ENCODE results near the gene ZSCAN5A.
"Not testable (repeated sequence)": the region's sequence is repeated elsewhere in the genome, so short reads cannot be mapped to it uniquely, and the experiment has no call there.

The ZSCAN5A gene

GRCh38 chr19:56193981-56194640, 120.5 kb downstream of the ZSCAN5A start:
- Histone ChIP-seq H3K4me3 (ENCODE audit: low read length) (no peak overlapping the region), H3K4me1 (ENCODE audit: control insufficient read depth, low read depth, low read length) (no peaks in the 10 kb centered on the region), H3K36me3 (ENCODE audit: control insufficient read depth, low read depth, low read length) (no peaks in the 10 kb centered on the region), H3K9me3 (ENCODE audit: control insufficient read depth, low read depth, low read length) (no peaks in the 10 kb centered on the region), H3K27ac (ENCODE audit: low read length) (no peak overlapping the region), H3K9ac (ENCODE audit: low read length) (no peak overlapping the region), H3K27me3 (ENCODE audit: control insufficient read depth, insufficient read depth, low read length) (no peaks in the 10 kb centered on the region)

GRCh38 chr19:56191711-56192110, 122.9 kb downstream of the ZSCAN5A start:
- no peak overlapping the region for H3K4me3 ChIP-seq (ENCODE audit: low read length)
- H3K36me3 ChIP-seq (ENCODE audit: control insufficient read depth, low read depth, low read length): no peaks in the 10 kb centered on the region
- H3K27ac ChIP-seq (ENCODE audit: low read length): no peak overlapping the region
- H3K27me3 ChIP-seq (ENCODE audit: control insufficient read depth, insufficient read depth, low read length): no peaks in the 10 kb centered on the region
- no peak overlapping the region for H3K9ac ChIP-seq (ENCODE audit: low read length)
- no peaks in the 10 kb centered on the region for H3K4me1 ChIP-seq (ENCODE audit: control insufficient read depth, low read depth, low read length)
- no peaks in the 10 kb centered on the region for H3K9me3 ChIP-seq (ENCODE audit: control insufficient read depth, low read depth, low read length)

DNA sequence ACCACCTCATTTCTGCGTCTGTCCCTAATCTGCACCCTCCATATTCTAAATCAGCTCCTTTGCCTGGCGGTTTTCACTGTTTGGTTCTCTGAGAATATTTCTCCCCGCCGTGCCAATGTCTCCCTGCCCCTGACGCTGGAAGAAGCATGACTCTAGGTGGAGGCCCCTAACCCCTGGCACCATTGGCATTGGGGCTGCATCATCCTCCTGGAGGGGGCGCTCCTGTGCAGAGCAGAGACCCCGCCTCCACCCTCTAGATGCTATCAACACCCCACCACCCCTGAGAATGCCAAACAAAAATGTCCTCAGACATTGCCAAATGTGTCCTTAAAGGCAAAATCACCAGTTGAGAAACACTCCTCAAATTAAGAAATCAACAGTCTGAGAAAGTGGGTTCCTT, 123.5 kb downstream of the ZSCAN5A start:
- no peaks in the 10 kb centered on the region for H3K4me1 ChIP-seq (ENCODE audit: control insufficient read depth, low read depth, low read length)
- no peak overlapping the region for H3K4me3 ChIP-seq (ENCODE audit: low read length)
- no peak overlapping the region for H3K9ac ChIP-seq (ENCODE audit: low read length)
- H3K27me3 ChIP-seq (ENCODE audit: control insufficient read depth, insufficient read depth, low read length): no peaks in the 10 kb centered on the region
- no peaks in the 10 kb centered on the region for H3K36me3 ChIP-seq (ENCODE audit: control insufficient read depth, low read depth, low read length)
- H3K27ac ChIP-seq (ENCODE audit: low read length): no peak overlapping the region
- H3K9me3 ChIP-seq (ENCODE audit: control insufficient read depth, low read depth, low read length): no peaks in the 10 kb centered on the region

GRCh38 chr19:56189785-56190184, 124.9 kb downstream of the ZSCAN5A start:
- Histone ChIP-seq H3K4me1 (ENCODE audit: control insufficient read depth, low read depth, low read length) (no peaks in the 10 kb centered on the region), H3K27ac (ENCODE audit: low read length) (no peak overlapping the region), H3K4me3 (ENCODE audit: low read length) (no peak overlapping the region), H3K36me3 (ENCODE audit: control insufficient read depth, low read depth, low read length) (no peaks in the 10 kb centered on the region), H3K9ac (ENCODE audit: low read length) (no peak overlapping the region), H3K9me3 (ENCODE audit: control insufficient read depth, low read depth, low read length) (no peaks in the 10 kb centered on the region), H3K27me3 (ENCODE audit: control insufficient read depth, insufficient read depth, low read length) (no peaks in the 10 kb centered on the region)

DNA sequence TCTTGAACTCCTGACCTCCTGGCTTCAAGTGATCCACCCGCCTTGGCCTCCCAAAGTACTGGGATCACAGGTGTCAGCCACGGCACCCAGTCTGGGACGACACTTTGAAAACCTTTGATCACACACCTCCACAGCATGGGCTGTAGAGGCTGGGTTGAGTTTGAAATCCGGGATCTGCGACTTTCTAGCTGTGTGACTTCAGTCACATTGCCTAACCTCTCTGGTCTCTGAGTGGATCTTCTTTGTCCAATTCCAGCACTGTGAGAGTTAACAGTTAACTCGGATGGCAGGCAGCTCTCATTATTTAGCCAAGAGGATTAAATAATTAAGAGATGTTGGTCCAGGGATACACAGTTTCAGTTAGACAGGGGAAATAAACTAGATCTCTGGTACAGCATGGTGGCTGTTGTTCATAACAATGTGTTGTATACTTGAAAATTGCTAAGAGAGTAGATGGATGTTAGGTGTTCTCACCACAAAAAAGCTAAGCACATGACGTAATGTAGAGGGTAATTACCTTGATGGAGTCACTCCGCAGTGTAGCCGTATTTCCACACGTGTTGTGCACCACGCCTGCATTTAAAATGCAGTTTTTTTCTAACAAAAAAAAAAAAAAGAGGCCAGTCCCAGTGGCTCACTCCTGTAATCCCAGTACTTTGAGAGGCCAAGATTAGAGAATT, 136.9 kb downstream of the ZSCAN5A start:
- H3K36me3 ChIP-seq (ENCODE audit: control insufficient read depth, low read depth, low read length): no peaks in the 10 kb centered on the region
- H3K4me1 ChIP-seq (ENCODE audit: control insufficient read depth, low read depth, low read length): no peaks in the 10 kb centered on the region
- no peak overlapping the region for H3K27ac ChIP-seq (ENCODE audit: low read length)
- H3K9me3 ChIP-seq (ENCODE audit: control insufficient read depth, low read depth, low read length): no peaks in the 10 kb centered on the region
- H3K4me3 ChIP-seq (ENCODE audit: low read length): no peak overlapping the region
- no peaks in the 10 kb centered on the region for H3K27me3 ChIP-seq (ENCODE audit: control insufficient read depth, insufficient read depth, low read length)
- no peak overlapping the region for H3K9ac ChIP-seq (ENCODE audit: low read length)

DNA sequence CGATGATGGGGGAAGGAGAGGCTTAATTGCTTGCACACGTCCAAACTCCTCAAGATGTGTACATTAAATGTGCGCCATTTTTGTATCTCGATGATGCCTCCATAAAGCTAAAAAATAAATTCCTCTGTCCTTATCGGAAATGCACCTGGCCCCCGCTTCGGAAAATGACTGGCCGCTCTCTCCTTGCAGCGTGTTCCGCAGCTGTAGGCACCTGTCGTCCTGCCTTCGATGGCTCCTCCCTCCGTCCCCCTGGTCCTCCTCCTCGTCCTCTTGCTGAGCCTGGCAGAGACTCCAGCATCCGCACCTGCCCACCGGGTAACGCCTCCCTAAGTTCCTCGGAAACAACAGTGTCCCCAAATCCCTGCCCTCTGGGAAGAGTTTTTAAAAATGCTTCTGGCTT, 137.8 kb downstream of the ZSCAN5A start:
- Histone ChIP-seq H3K9ac (ENCODE audit: low read length) (no peak overlapping the region), H3K4me3 (ENCODE audit: low read length) (no peak overlapping the region), H3K27ac (ENCODE audit: low read length) (no peak overlapping the region), H3K27me3 (ENCODE audit: control insufficient read depth, insufficient read depth, low read length) (no peaks in the 10 kb centered on the region), H3K4me1 (ENCODE audit: control insufficient read depth, low read depth, low read length) (no peaks in the 10 kb centered on the region), H3K9me3 (ENCODE audit: control insufficient read depth, low read depth, low read length) (no peaks in the 10 kb centered on the region), H3K36me3 (ENCODE audit: control insufficient read depth, low read depth, low read length) (no peaks in the 10 kb centered on the region)

DNA sequence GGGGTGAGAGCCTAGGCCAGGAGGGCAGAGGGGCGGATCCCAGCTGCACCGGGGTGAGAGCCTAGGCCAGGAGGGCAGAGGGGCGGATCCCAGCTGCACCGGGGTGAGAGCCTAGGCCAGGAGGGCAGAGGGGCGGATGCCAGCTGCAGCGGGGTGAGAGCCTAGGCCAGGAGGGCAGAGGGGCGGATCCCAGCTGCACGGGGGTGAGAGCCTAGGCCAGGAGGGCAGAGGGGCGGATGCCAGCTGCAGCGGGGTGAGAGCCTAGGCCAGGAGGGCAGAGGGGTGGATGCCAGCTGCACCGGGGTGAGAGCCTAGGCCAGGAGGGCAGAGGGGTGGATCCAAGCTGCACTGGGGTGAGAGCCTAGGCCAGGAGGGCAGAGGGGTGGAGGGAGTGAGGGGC, 138.3 kb downstream of the ZSCAN5A start:
- not testable (repeated sequence) for H3K27me3 ChIP-seq (ENCODE audit: control insufficient read depth, insufficient read depth, low read length); H3K36me3 ChIP-seq (ENCODE audit: control insufficient read depth, low read depth, low read length); H3K9me3 ChIP-seq (ENCODE audit: control insufficient read depth, low read depth, low read length); H3K4me3 ChIP-seq (ENCODE audit: low read length); H3K4me1 ChIP-seq (ENCODE audit: control insufficient read depth, low read depth, low read length); H3K27ac ChIP-seq (ENCODE audit: low read length); H3K9ac ChIP-seq (ENCODE audit: low read length)

DNA sequence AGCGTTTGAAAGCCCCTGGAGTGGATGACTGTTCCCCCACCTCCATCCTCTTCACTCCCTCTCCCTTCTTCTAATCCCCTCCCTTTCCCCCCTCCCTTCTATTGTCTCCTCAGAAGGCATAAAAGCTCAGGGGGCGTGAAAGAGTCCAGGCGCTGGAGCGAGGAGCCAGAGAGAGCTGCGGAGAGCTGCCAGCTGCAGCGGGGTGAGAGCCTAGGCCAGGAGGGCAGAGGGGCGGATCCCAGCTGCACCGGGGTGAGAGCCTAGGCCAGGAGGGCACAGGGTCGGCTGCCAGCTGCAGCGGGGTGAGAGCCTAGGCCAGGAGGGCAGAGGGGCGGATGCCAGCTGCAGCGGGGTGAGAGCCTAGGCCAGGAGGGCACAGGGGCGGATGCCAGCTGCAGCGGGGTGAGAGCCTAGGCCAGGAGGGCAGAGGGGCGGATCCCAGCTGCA, 138.8 kb downstream of the ZSCAN5A start, which contains the start of gene GALP:
GALP (plus strand) TSS at position 148 of the 447 bp plus-strand sequence. CDS start 1,101 bp downstream, outside the sequence.
- H3K4me1 ChIP-seq (ENCODE audit: control insufficient read depth, low read depth, low read length); H3K36me3 ChIP-seq (ENCODE audit: control insufficient read depth, low read depth, low read length); H3K27me3 ChIP-seq (ENCODE audit: control insufficient read depth, insufficient read depth, low read length); H3K9ac ChIP-seq (ENCODE audit: low read length); H3K27ac ChIP-seq (ENCODE audit: low read length); H3K9me3 ChIP-seq (ENCODE audit: control insufficient read depth, low read depth, low read length); H3K4me3 ChIP-seq (ENCODE audit: low read length): not testable (repeated sequence)

- no peaks in the 10 kb centered on the region for H3K4me1 ChIP-seq (ENCODE audit: control insufficient read depth, low read depth, low read length)
- H3K9me3 ChIP-seq (ENCODE audit: control insufficient read depth, low read depth, low read length): no peaks in the 10 kb centered on the region
- H3K36me3 ChIP-seq (ENCODE audit: control insufficient read depth, low read depth, low read length): no peaks in the 10 kb centered on the region
- no peaks in the 10 kb centered on the region for H3K27me3 ChIP-seq (ENCODE audit: control insufficient read depth, insufficient read depth, low read length)
- no peak overlapping the region for H3K9ac ChIP-seq (ENCODE audit: low read length)
- no peak overlapping the region for H3K27ac ChIP-seq (ENCODE audit: low read length)
- H3K4me3 ChIP-seq (ENCODE audit: low read length): no peak overlapping the region
These were observed 140.1 kb downstream of the ZSCAN5A start for GRCh38 chr19:56174550-56174949.

GRCh38 chr19:56174086-56174485, 140.6 kb downstream of the ZSCAN5A start:
- no peaks in the 10 kb centered on the region for H3K36me3 ChIP-seq (ENCODE audit: control insufficient read depth, low read depth, low read length)
- no peaks in the 10 kb centered on the region for H3K27me3 ChIP-seq (ENCODE audit: control insufficient read depth, insufficient read depth, low read length)
- H3K27ac ChIP-seq (ENCODE audit: low read length): no peak overlapping the region
- no peaks in the 10 kb centered on the region for H3K9me3 ChIP-seq (ENCODE audit: control insufficient read depth, low read depth, low read length)
- H3K4me1 ChIP-seq (ENCODE audit: control insufficient read depth, low read depth, low read length): no peaks in the 10 kb centered on the region
- H3K4me3 ChIP-seq (ENCODE audit: low read length): no peak overlapping the region
- H3K9ac ChIP-seq (ENCODE audit: low read length): no peak overlapping the region

Measured in iPS-18a (cell line).